ENCODE results near the gene MMP24OS.

Gene MMP24OS

DNA sequence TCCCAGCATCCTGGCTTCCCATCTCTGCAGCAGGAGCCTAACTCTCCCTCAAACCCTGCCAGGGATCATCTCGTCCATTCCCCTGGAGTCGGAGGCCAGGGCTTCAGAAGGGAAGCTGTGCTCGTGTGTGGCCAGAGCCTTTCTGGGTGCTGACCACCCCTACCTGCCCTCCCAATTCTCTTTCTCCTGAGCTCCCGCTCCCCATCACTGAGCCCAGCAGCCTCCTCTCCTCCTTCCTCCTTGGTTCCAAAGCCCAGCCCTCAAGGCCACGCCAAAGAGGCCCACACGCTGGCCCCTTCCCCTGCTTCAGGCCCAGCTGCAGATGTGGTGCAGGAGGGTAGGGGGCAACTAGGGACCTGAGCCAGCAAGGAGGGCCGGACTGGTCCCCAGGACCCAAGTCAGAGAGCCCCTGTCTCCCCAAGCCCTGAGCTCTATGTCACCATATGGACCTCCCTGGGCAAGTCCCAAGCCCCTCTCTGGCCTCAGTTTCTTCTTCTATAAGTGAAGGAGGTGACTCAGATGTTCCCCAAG is 13.0 kb upstream of the MMP24OS start:
- no peak for DNase-seq

DNA sequence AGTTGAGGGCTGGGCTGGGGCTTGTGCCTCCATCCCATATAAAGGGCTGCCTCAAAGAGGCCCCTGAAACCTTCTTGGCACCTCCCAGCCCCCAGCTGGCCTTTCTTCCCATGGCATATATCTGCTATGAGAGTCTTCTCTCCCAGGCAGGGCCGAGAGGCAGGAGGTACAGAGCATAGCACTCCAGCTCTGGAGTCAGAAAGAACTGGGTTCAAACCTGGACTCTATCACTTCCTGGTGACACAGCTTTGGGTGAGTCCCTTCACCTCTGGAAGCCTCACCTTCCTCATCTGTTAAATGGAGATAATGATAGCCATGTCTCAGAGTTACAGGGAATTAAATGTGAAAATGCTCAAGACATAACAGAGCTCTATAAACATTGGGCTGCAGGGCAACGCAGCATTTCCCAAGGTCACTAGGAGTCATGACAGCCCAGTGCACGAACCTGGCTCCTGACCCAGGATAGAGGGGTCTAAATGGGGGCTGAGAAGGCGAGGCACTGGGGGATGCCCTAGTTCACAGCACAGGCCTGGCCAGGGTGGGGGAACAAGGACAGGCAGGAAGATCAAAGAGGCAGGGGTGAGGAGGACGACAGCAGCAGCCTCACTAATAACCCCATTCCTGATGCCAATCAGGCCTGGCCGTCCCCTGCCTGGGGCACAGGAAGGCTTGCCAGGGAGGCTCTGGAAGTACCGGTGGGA is 12.4 kb upstream of the MMP24OS start:
- no peak for DNase-seq

DNA sequence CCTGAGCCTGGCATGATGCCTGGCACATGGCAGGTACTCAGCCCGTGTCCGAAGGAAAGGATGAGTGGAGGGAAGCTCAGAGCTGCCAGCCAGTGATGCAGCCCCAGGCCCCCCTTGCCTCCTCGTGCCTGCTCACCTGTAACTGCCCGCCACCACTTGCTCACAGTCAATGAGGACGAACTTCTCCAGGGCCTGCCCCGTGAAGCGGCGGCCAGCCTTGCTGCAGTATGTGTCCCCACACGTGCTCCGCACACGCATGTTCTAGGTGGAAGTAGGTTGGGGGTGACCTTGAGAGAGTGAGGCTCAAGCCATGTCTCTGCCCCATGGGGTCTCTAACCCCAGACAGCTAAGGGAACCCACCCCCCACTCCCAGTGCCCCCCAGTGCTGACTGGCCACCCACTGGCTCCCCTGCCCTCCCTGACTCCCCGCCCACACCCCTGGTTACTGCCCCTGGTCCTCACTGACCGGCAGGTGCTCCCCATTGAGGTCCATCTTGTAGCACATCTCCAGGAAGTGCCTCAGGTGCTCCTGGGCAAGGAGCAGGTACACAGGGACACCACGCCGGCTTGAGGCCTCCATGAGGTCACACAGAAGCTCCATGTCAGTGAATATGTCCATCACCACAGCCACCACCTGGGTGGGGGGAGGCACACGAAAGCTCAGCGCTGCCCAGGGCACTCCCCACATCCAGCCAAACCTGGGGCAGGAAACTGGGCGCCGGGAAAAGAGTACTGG is 10.6 kb upstream of the MMP24OS start:
- DNase-seq: no peak

DNA sequence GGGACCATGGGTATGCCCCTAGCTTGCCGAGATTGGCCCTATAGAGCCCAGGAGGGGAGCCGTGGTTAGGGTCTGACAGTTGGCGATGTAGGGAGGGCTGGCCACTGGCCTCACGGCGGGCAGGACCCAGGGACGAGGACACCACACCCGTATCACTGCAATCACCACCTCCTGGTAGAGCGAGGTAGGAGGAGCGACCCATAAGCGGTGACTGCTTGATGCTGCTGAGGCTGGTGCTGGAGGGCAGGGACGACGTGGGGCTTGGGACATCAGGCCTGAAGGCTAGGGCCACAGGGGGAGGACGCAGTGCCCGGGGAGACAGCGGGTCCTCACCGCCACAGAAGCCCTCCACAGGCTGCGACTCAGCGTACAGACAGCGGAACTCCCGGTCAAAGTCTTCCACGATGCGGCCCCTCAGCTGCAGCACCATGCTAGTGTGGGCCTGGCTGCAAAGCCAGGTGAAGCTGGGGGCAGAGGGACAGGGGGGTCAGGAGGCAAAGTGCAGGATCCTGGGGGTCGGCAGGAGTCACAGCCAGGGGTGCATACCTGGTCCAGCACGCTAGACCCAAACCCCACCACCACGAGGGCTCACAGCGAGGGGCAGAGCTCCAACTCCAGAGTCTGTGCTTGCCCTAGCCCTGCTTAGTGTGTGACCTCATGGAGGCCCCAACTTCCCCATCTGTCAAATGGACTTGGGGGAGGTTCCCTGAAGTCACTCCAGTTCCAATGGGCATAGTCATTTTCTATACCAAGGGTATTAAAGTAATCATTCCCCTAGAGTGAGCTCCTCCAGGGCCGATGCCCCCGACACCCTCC is 9.8 kb upstream of the MMP24OS start:
- no peak for DNase-seq

DNA sequence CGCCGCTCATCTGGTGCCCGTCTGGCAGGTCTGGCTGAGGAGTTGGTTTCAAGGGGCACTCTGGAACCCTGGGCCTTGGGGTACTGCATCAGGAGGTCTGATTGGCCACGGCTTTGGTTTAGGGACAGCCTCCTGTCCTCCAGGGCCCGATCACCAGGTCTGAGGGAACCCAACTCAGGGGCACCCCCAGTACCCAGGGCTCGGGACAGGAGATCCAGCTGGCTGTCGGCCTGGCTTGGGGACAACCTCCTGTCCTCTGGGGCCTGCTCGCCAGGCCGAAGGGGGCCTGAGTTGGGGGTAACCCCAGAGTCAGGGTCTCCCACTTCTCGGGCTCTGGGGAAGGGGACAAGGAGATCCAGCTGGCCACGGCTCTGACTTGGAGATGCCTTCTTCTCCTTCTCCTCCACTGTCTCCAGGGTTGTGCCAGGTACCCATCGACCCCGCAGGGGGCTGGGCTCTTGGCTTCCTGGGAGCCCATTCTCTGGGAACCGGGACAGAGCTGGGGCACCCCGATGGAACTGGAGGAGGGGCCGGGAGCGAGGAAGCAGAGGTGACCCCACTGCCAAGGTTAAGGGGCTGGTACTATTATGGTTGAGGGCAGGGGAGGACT is 9.1 kb upstream of the MMP24OS start:
- DNase-seq: no peak

DNA sequence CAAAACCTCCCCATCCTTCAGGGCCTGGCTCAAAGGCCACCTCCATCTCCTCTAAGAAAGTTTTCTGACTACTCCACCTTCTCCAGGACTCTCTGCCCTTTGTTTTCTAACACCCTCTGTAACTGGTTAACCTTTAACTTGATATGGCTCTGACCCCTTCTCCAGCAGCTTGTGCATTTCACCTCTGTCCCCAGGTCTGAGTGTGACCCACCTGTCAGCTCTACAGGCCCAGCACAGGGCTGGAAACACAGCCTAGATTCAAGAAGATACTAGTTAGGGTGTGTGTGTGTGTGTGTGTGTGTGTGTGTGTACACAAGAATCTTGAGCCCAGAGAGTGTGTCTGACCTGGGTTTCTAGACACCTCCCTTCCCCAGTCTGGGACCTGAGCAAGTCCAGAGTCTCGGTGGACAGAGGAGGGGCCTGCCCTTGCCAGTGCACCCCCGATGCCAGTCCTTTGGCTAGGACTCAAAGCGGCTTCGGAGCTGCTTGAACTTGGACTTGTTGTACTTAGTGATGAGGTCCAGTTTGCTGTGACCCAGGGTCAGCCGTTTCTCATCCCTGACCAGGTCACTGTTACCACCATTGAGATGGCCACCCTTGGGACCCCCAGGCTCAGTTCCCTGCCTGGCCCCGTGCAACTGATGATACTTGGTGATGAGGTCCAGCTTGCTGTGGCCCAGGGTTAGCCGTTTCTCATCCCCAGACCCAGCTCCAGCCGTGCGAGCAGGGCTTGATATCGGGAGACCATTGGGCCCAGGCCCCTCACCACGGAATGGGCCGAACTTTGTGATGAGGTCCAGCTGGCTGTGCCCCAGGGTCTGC is 8.4 kb upstream of the MMP24OS start:
- DNase-seq: no peak

DNA sequence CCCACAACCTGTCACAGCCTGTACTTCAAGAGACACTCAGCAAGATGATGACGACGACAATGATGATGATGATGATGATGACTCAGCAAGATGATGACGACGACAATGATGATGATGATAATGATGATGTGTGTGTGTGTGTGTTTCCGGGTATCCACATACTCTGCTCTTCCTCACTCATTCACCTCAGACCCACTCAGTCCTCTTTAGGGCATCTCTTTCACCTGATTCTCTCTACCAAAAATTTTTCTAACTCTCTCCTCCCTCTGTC is 7.8 kb upstream of the MMP24OS start:
- peak in 2 of 3 donors; percentile 38 to 62 for DNase-seq

DNA sequence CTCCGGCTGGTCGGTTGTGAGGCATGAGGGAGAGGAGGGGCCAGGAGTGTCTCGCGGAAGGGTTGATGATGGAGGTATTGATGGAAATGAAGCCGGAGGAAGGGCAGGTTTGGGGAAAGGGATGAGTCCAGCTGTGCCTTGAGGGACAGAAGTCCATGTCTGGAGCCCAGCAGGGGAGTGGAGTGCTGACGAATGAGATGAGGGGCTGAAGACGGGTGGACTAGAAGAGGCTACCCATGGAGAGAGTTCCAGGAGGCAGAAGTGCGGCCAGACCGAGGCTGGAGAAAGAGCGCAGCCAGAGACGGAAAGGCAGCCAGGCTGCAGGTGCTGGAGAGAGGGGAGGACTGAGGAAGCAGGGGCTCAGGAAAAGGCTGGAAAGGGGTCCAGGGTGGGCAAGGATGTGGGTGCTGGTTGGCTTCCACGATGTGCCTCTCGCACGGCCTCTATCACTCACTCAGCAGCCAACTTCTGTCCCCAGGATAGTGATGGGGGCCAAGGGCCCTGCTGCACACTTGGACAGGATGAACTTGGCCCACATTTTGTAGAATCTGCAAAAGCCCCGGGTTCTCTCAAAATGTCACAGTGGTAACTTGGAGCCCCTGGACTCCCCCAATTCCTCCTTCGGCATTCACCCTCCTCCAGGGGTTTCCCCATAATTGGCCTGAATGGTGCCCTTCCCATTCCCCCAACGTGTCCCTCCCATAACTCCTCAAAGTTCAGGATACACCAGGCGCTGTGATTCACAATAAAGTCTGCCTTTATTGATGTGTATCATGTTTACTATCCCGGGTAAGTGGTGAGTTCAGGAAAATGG is 7.3 kb upstream of the MMP24OS start:
- DNase-seq: no peak

DNA sequence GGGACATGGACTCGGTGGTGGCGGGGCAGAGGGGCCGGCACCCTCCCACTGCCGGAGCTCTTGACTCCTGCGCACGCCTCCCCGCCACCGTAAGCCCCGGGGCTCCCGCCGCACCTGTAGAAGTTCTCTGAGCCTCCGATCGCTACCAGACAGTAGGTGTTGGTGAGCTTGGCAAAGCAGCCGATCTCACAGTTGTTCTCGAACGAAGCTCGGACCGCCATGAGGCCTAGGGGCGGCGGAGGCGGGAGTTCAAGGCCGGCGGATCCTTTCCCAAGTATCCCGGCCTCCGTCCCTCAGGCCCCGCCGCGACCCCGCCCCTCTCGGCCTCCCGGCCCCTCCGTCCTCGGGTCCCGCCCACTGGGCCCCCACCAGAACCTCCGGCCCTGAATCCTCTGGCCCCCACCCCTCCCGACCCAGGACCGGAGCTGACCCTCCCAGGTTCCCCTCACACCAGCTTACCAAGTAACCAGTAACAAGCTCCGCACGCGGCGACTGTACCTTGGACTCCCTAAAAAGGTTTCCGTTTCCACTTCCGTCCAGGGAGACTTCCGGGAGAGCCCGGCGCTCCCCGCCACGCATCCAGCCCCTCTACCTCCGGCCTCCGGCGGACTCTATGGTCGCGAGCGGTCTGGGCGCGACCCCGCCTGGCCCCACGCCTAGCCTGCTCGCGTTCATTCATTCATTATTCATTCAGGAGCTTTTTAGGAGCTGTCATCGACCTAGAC is 6.5 kb upstream of the MMP24OS start, which contains the start of gene EIF6:
Gene EIF6 (minus strand): TSS at position 506 of the 725 bp plus-strand sequence. CDS start 285 bp downstream, at position 221.
- DNase-seq: peak; percentile 74 to 85 (median 77)

DNA sequence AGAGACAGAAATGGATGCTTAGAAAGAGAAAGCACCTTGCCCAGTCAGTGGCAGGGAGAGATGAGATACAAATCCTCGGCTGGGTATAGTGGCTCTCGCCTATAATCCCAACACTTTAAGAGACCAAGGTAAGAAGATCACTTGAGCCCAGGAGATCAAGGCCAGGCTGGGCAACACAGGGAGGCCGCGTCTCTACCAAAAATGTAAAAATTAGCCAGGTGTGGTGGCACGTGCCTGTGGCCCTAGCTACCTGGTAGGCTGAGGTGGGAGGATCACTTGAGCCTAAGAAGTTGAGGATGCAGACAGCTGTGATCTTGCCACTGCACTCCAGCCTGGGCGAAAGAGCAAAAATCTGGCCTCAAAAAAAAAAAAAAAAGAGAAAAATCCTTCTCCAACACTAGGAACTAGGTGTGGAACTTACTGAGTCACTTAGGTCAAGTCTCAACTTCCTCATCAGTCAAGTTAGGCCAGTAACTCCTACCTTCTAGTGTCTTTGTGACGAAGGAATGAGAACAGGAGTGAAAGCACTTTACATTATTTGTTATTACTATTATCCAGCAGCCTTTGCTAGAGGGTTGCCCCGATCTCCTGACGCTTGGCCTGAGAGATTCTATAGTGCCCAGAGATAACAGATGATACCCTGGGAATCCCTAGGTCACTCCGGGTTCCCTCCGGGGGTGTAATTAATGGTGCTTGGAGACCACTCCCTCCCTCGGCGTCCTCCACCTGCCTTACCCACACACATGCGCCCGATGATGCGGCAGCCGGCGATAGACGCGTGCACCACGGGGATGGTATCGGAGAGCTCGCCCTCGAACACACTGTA is 5.7 kb upstream of the MMP24OS start:
- peak; percentile 41 to 55 (median 47) for DNase-seq

DNA sequence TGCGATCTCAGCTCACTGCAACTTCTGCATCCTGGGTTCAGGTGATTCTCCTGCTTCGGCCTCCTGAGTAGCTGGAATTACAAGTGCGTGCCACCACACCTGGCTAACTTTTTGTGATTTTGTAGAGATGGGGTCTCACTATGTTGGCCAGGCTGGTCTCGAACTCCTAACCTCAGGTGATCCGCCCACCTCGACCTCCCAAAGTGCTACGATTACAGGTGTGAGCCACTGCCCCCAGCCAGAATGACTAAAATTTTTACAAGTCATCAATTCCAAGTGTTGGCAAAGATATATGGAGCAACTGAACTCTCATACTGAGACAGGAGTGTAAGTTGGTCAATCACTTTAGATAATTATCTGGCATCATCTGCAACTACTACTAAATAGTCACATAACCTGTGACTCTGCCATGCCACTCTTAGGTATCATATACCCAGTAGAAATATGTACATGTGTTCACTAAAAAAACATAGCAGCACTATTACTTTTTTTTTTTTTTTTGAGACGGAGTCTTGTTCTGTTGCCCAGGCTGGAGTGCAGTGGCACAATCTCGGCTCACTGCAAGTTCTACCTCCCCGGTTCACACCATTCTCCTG is 3.7 kb upstream of the MMP24OS start:
- no peak for DNase-seq

DNA sequence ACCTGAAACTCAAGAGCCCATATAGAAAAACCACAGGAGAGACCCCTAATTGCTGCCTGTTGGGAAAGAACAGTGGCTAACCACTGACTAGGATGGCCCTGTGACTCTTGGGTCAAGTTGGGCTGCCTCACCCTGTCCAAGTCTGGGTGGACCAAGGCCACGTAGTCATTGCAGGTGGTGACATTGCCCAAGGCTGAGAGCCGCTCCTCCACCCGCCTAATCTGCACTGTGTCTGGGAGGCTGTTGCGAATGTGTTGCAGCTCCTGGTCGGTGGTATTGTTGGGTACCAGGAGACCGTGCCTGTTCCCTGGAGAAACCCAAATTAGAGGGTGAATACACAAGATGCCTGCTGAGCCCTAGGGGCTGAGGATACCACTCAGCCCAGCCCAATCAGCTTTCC is 2.6 kb upstream of the MMP24OS start:
- no peak for DNase-seq

DNA sequence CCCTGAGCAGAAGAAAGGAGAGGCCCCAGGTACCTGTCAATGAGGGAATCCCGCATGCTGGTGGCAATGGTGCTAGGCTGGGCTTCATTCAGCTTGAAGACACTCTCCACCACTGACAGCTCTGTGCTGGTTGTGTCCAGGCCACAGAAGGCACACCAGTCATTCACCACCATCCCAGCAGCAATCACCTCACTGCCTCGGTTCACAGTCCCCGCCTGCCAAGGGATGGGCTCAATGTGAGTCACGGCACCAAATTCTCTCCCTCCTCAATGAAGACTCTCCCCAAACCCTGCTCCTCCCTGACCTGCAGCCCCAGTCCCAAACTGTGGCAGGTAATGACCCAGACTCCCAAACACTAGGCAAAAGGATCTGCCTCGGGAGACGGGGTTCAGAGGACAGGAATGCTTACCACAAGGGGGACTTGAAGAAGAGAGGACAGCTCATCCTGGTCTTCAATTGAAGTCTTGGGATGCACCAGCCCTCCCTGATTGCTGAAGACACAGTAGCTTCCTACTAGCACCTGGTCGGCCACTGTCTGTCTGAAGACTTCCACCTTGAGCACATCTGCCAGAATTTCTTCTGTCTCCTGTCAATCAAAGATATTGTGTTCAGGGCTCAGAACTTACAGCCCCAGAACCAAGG is 1.7 kb upstream of the MMP24OS start:
- DNase-seq: no peak

DNA sequence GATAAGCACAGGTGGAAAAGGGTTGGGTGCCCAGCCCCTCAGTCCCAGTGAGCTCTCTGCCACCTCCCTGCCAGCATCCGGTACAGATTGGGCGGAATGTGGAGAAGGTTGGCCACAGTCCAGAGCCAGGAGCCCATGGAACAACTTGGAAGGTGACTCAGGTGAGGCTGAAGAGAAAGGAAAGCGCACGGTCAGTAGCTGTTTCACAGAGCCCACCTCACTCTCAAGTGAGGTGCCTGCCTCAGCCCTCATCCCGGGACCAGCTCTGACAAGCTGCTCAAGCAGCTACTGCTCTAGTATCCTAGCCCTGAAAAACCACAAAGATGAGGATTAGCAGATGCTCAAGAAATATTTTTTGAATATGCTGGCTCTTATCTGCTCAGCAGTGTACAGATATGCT is 1.1 kb upstream of the MMP24OS start:
- DNase-seq: no peak

DNA sequence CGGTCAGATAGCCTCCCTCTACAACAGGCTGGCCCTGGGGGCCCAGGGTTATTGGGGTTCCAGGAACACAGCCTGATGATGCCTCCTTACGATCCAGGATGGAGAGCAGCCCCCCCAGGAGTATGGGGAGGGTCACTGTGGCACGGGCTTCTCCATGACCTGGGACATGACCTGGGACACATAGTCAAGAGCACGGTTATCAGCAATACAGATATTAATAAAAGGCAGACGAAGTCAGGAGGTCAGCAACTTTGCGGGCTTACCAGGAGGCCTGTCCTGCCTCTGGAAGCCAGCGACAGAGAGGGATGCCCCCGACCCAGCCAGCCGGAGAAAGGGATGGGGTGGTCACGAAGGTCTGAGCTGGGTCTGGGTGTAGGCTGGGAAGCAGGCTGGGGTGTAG is 795 bp downstream of the MMP24OS start:
- DNase-seq: no peak

DNA sequence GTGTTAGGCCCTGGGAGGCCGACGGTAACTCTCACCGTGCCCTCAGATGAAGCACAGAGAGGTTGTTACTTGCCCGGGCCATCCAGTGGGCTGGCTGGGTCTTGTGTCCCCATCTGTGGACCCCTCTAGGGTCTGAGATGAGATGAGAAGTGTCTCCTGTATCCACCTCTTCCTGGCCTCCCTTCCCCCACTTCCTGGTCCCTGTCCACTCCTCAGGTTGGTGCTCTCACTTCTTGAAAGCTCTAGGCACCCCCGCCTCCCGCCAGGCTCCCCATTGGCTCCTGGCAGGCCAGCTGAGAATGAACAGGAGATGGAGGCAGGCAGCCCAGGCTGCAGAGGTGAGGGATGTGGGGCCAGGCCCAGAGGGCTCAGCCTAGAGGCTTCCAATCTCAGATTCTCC is 1.5 kb downstream of the MMP24OS start:
- no peak for DNase-seq

DNA sequence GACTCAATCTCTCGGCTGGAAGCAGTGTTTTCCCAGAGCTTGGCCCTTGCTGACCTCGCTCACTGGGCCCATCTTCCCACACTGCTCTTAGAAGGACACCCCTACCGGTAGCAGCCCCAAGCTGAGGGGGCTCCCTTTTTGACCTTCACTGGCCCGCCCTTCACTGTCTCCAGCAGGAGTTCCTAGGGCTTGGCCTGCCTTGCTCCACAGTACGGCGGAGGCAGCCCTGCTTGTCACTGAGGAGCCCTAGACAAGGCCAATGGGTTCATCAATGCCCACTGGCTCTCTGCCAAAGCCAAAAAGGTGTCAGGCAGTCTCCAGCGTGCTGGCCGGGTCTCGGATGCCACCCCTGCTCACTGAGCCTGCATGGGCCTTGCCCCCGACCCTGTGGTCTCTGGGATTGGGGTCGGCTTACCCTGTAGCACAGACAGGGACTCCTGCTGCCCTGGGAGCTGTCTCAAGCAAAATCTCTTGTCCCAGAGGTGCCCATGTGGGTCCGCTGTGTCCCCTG is 2.1 kb downstream of the MMP24OS start:
- no peak for DNase-seq

Measured in suppressor macrophage treated with lipopolysaccharide for 1 hour (primary cell).